ENCODE results near the gene ADD2.

DNA sequence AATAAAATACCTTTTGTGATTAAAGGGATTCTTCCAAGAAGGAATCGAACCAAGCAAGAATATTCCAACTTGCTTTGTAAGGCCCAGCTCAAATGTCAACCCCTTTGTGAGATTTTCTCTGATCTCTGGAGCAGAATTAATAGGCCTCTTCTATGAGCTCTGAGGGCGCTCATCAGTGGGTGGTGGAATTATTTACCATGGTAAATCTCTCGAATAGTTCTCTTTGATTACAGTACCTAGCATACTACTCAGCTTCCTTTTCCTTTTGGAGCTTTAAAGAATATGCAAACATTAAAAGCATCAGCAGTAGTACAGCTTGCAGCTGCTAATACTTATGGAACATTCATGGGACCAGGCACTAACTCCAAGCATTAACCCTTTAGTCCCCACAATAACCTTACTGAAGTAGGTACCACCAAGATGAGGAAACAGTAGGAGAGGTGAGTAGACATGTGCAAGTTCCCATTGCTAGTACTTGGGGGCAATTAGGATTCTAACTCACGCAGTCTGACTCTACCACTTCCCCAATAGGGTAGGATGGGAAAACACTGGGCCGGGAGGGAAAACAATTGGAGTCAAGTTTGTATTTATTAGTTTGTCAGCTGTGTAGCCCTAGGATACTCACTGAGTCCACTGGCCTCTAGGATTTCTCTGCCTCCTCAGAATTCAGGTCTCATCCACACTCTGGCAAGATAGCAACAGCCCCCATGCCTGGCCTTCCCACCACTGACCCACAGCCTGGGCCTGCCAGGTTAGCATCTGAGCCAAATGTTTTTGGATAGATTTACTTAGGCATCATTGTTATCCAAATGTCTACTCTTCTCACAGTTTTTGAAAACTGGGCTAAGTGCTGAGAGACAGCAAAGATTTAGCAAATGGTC lies 21.7 kb downstream of the ADD2 start:
- TF ChIP-seq CTCF (IDR thresholded peaks at IDR 0.05) (no peak), POLR2A (IDR thresholded peaks at IDR 0.05) (no peak)

Measured in adrenal gland (tissue), 5 donors.